GM19452 (cell line): ENCODE data around the gene TTR.

Source experiments
- ATAC-seq: cut with Tn5 transposase; IDR thresholded peaks from one replicate; pipeline ENCODE4 v1.9.1; 2021; ENCODE audit not compliant: unreplicated experiment

The TTR gene

GRCh38 chr18:31612124-31612523 is 20.4 kb downstream of the TTR start:
- ATAC-seq: no peak

GRCh38 chr18:31614044-31614443 is 22.4 kb downstream of the TTR start:
- ATAC-seq: no peak

DNA sequence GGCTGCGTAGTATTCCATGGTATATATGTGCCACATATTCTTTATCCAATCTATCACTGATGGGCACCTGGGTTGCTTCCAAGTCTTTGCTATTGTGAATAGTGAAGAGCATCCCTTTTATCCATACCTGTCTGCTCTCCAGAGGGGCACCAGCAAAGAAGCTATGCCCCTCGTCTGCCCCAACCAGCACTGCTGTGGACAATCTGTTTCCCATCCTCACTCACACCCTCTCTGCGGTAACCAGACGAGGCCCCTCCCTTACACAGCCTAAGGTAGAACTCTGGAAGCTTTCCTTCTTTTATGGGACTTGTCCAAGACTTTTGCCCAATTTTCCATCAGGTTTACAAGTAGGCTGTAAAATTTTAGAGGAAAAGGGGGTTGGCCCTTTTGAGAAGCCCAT is 24.9 kb downstream of the TTR start:
- no peak for ATAC-seq

- no peak for ATAC-seq
These were observed 25.5 kb downstream of the TTR start for GRCh38 chr18:31617031-31617717.

GRCh38 chr18:31618801-31619200 is 27.1 kb downstream of the TTR start:
- no peak for ATAC-seq

DNA sequence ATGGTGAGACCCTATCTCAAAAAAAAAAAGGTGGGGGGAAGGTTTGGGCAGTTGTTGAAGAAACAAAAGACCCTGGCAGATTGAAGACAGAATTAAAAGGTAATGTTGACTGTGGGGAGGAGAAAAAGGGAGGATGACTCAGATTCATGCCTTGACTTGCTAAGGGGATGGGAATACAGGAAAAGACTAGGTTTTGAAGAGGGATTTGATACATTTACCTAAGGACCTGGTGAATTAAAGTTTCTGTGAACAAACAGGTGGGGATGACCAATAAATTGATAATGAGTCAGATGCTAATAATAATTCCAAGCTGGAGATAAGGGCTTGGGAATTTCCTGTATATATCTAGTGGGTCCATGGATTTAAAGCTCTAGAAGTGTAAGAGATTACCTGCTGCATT is 27.6 kb downstream of the TTR start:
- no peak for ATAC-seq

GRCh38 chr18:31624892-31625640 is 33.4 kb downstream of the TTR start:
- ATAC-seq: no peak

GRCh38 chr18:31626409-31626808 is 34.7 kb downstream of the TTR start:
- no peak for ATAC-seq

DNA sequence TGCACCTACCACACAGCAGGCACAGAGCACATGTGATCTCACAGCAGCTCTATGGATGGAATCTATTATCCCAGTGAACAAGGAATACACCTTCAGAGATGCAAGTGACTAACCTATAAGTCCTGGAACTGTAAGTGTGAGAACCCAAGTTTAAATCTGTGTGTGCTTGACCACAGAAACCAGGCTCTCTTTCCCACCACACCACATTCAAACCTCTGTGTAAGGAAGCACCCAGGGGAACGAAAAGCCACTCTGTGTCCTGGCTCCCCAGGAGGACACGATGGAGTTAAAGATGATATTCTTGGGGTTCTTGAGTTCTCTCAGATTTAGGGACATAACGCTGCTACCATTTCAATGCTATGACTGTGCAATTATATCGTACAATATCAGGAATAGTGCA is 38.9 kb downstream of the TTR start:
- ATAC-seq: no peak

DNA sequence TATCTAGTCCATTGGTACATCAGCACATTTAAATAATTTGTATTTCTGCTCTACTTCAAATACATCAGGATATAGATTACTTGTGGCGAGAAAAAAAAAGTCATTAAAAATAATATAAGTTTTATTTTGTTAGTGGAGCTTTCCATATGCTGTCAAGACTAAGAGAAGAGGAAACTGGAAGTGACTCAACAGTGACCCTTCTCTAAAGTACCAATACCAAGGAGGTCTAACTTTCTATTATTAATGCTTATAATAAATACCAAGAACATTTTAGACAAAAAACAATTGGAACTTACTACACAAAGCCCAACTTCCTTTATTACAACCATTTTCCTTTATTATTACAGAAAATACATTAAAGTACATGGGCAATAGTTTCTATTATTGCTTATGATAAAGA is 39.8 kb downstream of the TTR start:
- ATAC-seq: no peak

- ATAC-seq: no peak
These were observed 40.7 kb downstream of the TTR start for GRCh38 chr18:31632356-31632755.

GRCh38 chr18:31633392-31634330 is 42.0 kb downstream of the TTR start:
- peak; percentile 21 for ATAC-seq

- ATAC-seq: peak; percentile 97
These were observed 42.6 kb downstream of the TTR start for GRCh38 chr18:31634331-31634713.

DNA sequence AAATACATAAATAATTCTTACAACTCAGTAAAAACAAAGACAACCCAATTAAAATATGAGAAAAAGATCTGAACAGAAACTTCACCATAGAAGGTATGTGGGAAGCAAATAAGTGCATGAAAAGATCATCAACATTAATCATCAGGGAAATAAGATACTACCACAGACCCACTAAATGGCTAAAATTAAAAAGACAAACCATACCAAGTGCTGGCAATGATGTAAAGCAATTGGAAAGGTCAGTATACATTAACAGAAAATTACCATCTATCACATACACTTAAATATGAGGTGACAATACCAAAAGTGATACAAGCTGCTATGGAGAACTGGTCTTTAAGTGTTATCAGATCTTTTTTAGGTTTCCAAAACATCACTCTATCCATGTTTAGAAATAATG is 44.7 kb downstream of the TTR start:
- no peak for ATAC-seq

- no peak for ATAC-seq
These were observed 45.8 kb downstream of the TTR start for GRCh38 chr18:31637445-31637844.

DNA sequence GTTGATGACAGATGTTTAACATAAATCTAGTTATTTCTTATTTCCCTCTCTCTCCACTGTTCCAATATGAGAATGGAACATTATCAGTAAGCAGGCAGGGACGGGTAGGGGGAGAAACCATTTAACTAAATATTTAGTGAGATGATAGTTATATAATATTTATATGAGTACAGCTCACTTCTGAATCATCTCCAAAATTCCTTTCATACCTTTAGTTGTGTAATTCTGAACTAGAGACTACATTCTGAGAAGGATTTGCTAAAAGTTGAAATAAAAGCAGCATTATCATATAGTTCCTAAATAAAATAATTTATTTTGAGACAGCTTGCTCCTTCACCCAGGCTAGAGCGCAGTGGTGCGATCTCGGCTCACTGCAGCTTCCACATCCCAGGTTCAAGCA is 51.3 kb downstream of the TTR start:
- no peak for ATAC-seq

GRCh38 chr18:31645411-31645810 is 53.7 kb downstream of the TTR start:
- ATAC-seq: no peak

GRCh38 chr18:31646332-31647126 is 54.9 kb downstream of the TTR start:
- ATAC-seq: peak; percentile 33

GRCh38 chr18:31647127-31647753 is 55.6 kb downstream of the TTR start:
- no peak for ATAC-seq
